Measurements from ENCODE around the gene PPFIBP1. TPM values are rescaled to one million over a fixed set of nuclear protein-coding genes. Genes with fewer than 3 reads are reported as not detected.
A peak's percentile ranks its signal among the peaks of the same experiment; 100 is the strongest.
"Not testable (repeated sequence)": the region's sequence is repeated elsewhere in the genome, so short reads cannot be mapped to it uniquely, and the experiment has no call there.

The PPFIBP1 gene
- total RNA-seq, 1 donor from 2014 or later: 103 TPM

- DNase-seq (ENCODE audit: low read depth): no peak
Measured at GRCh38 chr12:27588776-27589175, 64.8 kb downstream of the PPFIBP1 start.

- no peak for DNase-seq (ENCODE audit: low read depth)
Measured at GRCh38 chr12:27589419-27589818, 65.4 kb downstream of the PPFIBP1 start.

GRCh38 chr12:27591698-27592097 lies 67.7 kb downstream of the PPFIBP1 start:
- not testable (repeated sequence) for DNase-seq (ENCODE audit: low read depth)

GRCh38 chr12:27592548-27592947 lies 68.5 kb downstream of the PPFIBP1 start:
- peak; percentile 75 for DNase-seq (ENCODE audit: low read depth)

GRCh38 chr12:27593266-27593665 lies 69.3 kb downstream of the PPFIBP1 start:
- DNase-seq (ENCODE audit: low read depth): no peak

GRCh38 chr12:27595231-27595642 lies 71.2 kb downstream of the PPFIBP1 start:
- peak; percentile 96 for DNase-seq (ENCODE audit: low read depth)

GRCh38 chr12:27598866-27599265 lies 74.9 kb downstream of the PPFIBP1 start:
- DNase-seq (ENCODE audit: low read depth): not testable (repeated sequence)

- not testable (repeated sequence) for DNase-seq (ENCODE audit: low read depth)
Measured at GRCh38 chr12:27601056-27601828, 77.2 kb downstream of the PPFIBP1 start.

- no peak for DNase-seq (ENCODE audit: low read depth)
Measured at GRCh38 chr12:27602516-27602915, 78.5 kb downstream of the PPFIBP1 start.

- DNase-seq (ENCODE audit: low read depth): no peak
Measured at GRCh38 chr12:27604431-27604830, 80.4 kb downstream of the PPFIBP1 start.

- no peak for DNase-seq (ENCODE audit: low read depth)
Measured at GRCh38 chr12:27606986-27607385, 83.0 kb downstream of the PPFIBP1 start.

GRCh38 chr12:27607591-27607990 lies 83.6 kb downstream of the PPFIBP1 start:
- no peak for DNase-seq (ENCODE audit: low read depth)

GRCh38 chr12:27608890-27609289 lies 84.9 kb downstream of the PPFIBP1 start:
- DNase-seq (ENCODE audit: low read depth): no peak

- DNase-seq (ENCODE audit: low read depth): no peak
Measured at GRCh38 chr12:27610374-27610773, 86.4 kb downstream of the PPFIBP1 start.

GRCh38 chr12:27614386-27614785 lies 90.4 kb downstream of the PPFIBP1 start:
- DNase-seq (ENCODE audit: low read depth): no peak

GRCh38 chr12:27614866-27615265 lies 90.9 kb downstream of the PPFIBP1 start:
- no peak for DNase-seq (ENCODE audit: low read depth)

- no peak for DNase-seq (ENCODE audit: low read depth)
Measured at GRCh38 chr12:27615331-27615891, 91.4 kb downstream of the PPFIBP1 start.

- no peak for DNase-seq (ENCODE audit: low read depth)
Measured at GRCh38 chr12:27616356-27617142, 92.5 kb downstream of the PPFIBP1 start.

- DNase-seq (ENCODE audit: low read depth): no peak
Measured at GRCh38 chr12:27618836-27619235, 94.8 kb downstream of the PPFIBP1 start.

GRCh38 chr12:27619308-27619707 lies 95.3 kb downstream of the PPFIBP1 start:
- DNase-seq (ENCODE audit: low read depth): peak; percentile 85

- DNase-seq (ENCODE audit: low read depth): peak; percentile 85
Measured at GRCh38 chr12:27620121-27620520, 96.1 kb downstream of the PPFIBP1 start.
